ENCODE results near the gene PRKCE.

Gene PRKCE

GRCh38 chr2:46116553-46116991 lies 465.1 kb downstream of the PRKCE start:
- H3K4me3 ChIP-seq (ENCODE audit: low read length): no peak overlapping the region
- DNase-seq (ENCODE audit: low read depth): no peak
- TF ChIP-seq CTCF (conservative IDR thresholded peaks at IDR 0.05; ENCODE audit: low read depth, low read length): no peak

- DNase-seq (ENCODE audit: low read depth): no peak
- no peak overlapping the region for H3K4me3 ChIP-seq (ENCODE audit: low read length)
Observed at GRCh38 chr2:46117379-46117778, 465.9 kb downstream of the PRKCE start.

GRCh38 chr2:46117994-46118393 lies 466.5 kb downstream of the PRKCE start:
- no peak for TF ChIP-seq CTCF (conservative IDR thresholded peaks at IDR 0.05; ENCODE audit: low read depth, low read length)
- DNase-seq (ENCODE audit: low read depth): no peak
- H3K4me3 ChIP-seq (ENCODE audit: low read length): no peak overlapping the region

More at GRCh38 chr2:46117379-46117778, 465.9 kb downstream of the PRKCE start:
- TF ChIP-seq CTCF (conservative IDR thresholded peaks at IDR 0.05; ENCODE audit: low read depth, low read length): no peak

GRCh38 chr2:46118656-46119371 lies 467.3 kb downstream of the PRKCE start:
- H3K4me3 ChIP-seq (ENCODE audit: low read length): no peak overlapping the region
- TF ChIP-seq CTCF (conservative IDR thresholded peaks at IDR 0.05; ENCODE audit: low read depth, low read length): no peak
- no peak for DNase-seq (ENCODE audit: low read depth)

GRCh38 chr2:46119453-46119852 lies 468.0 kb downstream of the PRKCE start:
- no peak for DNase-seq (ENCODE audit: low read depth)
- TF ChIP-seq CTCF (conservative IDR thresholded peaks at IDR 0.05; ENCODE audit: low read depth, low read length): no peak
- no peak overlapping the region for H3K4me3 ChIP-seq (ENCODE audit: low read length)

GRCh38 chr2:46120792-46121555 lies 469.5 kb downstream of the PRKCE start:
- TF ChIP-seq CTCF (conservative IDR thresholded peaks at IDR 0.05; ENCODE audit: low read depth, low read length): no peak
- H3K4me3 ChIP-seq (ENCODE audit: low read length): no peak overlapping the region
- no peak for DNase-seq (ENCODE audit: low read depth)
